K562 (cell line): ENCODE data around the gene HSPA5. TPM values are rescaled to one million over a fixed set of nuclear protein-coding genes. Genes with fewer than 3 reads are reported as not detected.

Experiments
- BCOR ChIP-seq: fragments of 450-650 bp; IDR thresholded peaks from 2 replicates; pipeline ENCODE4 v1.6.1; 2016
- CC2D1A ChIP-seq: fragments of 450-650 bp; IDR thresholded peaks from 2 replicates; pipeline ENCODE4 v1.6.1; 2017; ENCODE audit warnings: mild to moderate bottlenecking
- CCNT2 ChIP-seq: IDR thresholded peaks from 2 replicates; pipeline ENCODE4 v1.6.1; 2011; ENCODE audit warnings: borderline replicate concordance, low read depth, mild to moderate bottlenecking, moderate library complexity, mixed read lengths, low read length; ENCODE audit not compliant: insufficient read length; ENCODE audit errors: extremely low read depth
- EP400 ChIP-seq: fragments of 450-650 bp; IDR thresholded peaks from 2 replicates; pipeline ENCODE4 v1.6.1; 2017; ENCODE audit warnings: antibody characterized with exemption, mild to moderate bottlenecking, moderate library complexity
- ERF ChIP-seq: fragments of 450-650 bp; formaldehyde crosslinking; IDR thresholded peaks from 2 replicates; pipeline ENCODE4 v1.4.0; 2020; ENCODE audit warnings: mild to moderate bottlenecking, mixed read lengths
- MYBL2 ChIP-seq, 2 experiments: fragments of 450-650 bp in 1 of 2; sonication (generic) in 1 of 2; formaldehyde crosslinking in 1 of 2; IDR thresholded peaks; 2 replicates each; pipeline versions ENCODE4 v1.6.1 to v1.8.1; 2017 to 2022; ENCODE audit warnings: borderline replicate concordance in 1 of 2, inconsistent platforms in 1 of 2, low read depth in 1 of 2, mild to moderate bottlenecking in 1 of 2, missing genetic modification reagents in 1 of 2, moderate library complexity in 1 of 2
- NR2C1 ChIP-seq, 2 experiments: fragments of 450-650 bp; IDR thresholded peaks; 2 replicates each; pipeline ENCODE4 v1.6.1; 2017; ENCODE audit warnings: mild to moderate bottlenecking in 2 of 2, antibody characterized with exemption in 1 of 2, inconsistent platforms in 1 of 2, missing compliant biosample characterization in 1 of 2, missing genetic modification characterization in 1 of 2
- PCBP1 ChIP-seq: fragments of 200-400 bp; formaldehyde crosslinking; IDR thresholded peaks from 2 replicates; pipeline ENCODE4 v1.6.1; 2018; ENCODE audit warnings: mild to moderate bottlenecking, low read depth, low read length; ENCODE audit not compliant: poor library complexity, severe bottlenecking
- PHF8 ChIP-seq: fragments of 200-600 bp; sonication (generic); IDR thresholded peaks from 2 replicates; pipeline ENCODE4 v1.6.1; 2012; ENCODE audit warnings: mixed run types, mild to moderate bottlenecking, inconsistent platforms, low read length, moderate library complexity, borderline replicate concordance
- POLR2A ChIP-seq: fragments of 450-650 bp; conservative IDR thresholded peaks from 2 replicates; pipeline ENCODE4 v1.6.1; 2016
- POLR2B ChIP-seq: fragments of 450-650 bp; IDR thresholded peaks from 2 replicates; pipeline ENCODE4 v1.6.1; 2018; ENCODE audit warnings: low read depth; ENCODE audit not compliant: partially characterized antibody
- SRF ChIP-seq, 2 experiments: fragments of 250-450, 450-650 bp in 1 of 2; sonication (Bioruptor Pico) in 1 of 2; sonication (generic) in 1 of 2; formaldehyde crosslinking; IDR thresholded peaks; 2 replicates each; pipeline versions ENCODE4 v1.5.0 to v1.5.1; 2020 to 2022; ENCODE audit warnings: mild to moderate bottlenecking in 1 of 2, missing genetic modification reagents in 1 of 2
- TCF3 ChIP-seq: sonication (generic); formaldehyde crosslinking; IDR thresholded peaks from 2 replicates; pipeline ENCODE4 v1.4.0; 2020; ENCODE audit warnings: mild to moderate bottlenecking, missing genetic modification reagents
- ZNF41 ChIP-seq: fragments of 250-450 bp; sonication (Bioruptor Pico); conservative IDR thresholded peaks from 2 replicates; pipeline ENCODE4 v1.4.0; 2020; ENCODE audit warnings: mild to moderate bottlenecking
- polyA plus RNA-seq, 8 experiments: library from polyadenylated mRNA; depleted of rRNA in 4 of 8; stranded (reverse) in 5 of 8; unstranded in 3 of 8; fragments of >200 nt; fragmentation: Nextera tagmentation in 2 of 8; fragmentation: Illumina TruSeq in 1 of 8; extraction: Ambion mirVana in 2 of 8; extraction: Trizol in 1 of 8; gene quantifications; 2 replicates each; pipeline versions ENCODE4 v1.2.1 to v1.2.3, GENCODE V29; 2011 to 2014; ENCODE audit warnings: inconsistent platforms in 1 of 8, missing spikeins in 1 of 8
- total RNA-seq, 7 experiments: library from RNA; depleted of rRNA in 6 of 7; stranded (reverse); fragments of >200 nt in 6 of 7; fragmentation: Illumina TruSeq in 2 of 7; extraction: Trizol in 2 of 7; gene quantifications; 2 replicates each; pipeline versions ENCODE4 v1.2.1 to v1.2.3, GENCODE V29; 2011 to 2021; ENCODE audit warnings: low replicate concordance in 1 of 7
- TF ChIP-seq, protein P1 (sequence below): fragments of 450-650 bp; IDR thresholded peaks from 2 replicates; pipeline ENCODE4 v1.6.1; 2016; ENCODE audit warnings: mild to moderate bottlenecking
- TF ChIP-seq, protein P2 (sequence below): fragments of 200-800 bp; sonication (Bioruptor generic); IDR thresholded peaks from 2 replicates; pipeline ENCODE4 v1.6.1; 2017; ENCODE audit warnings: missing genetic modification characterization, missing compliant biosample characterization
- TF ChIP-seq, protein P3 (sequence below), 2 experiments: IDR thresholded peaks in 1 of 2; conservative IDR thresholded peaks in 1 of 2; 2 replicates each; pipeline ENCODE4 v1.6.1; 2016; ENCODE audit warnings: low read depth in 2 of 2, mild to moderate bottlenecking in 1 of 2, missing compliant biosample characterization in 1 of 2, missing genetic modification characterization in 1 of 2, moderate library complexity in 1 of 2

The HSPA5 gene
- total and polyA plus RNA-seq, 9 of the 15 experiments (the other 6 are each of a cell fraction or from before 2014, with no cell fraction given) = 48.0 to 265 (median 113) TPM

DNA sequence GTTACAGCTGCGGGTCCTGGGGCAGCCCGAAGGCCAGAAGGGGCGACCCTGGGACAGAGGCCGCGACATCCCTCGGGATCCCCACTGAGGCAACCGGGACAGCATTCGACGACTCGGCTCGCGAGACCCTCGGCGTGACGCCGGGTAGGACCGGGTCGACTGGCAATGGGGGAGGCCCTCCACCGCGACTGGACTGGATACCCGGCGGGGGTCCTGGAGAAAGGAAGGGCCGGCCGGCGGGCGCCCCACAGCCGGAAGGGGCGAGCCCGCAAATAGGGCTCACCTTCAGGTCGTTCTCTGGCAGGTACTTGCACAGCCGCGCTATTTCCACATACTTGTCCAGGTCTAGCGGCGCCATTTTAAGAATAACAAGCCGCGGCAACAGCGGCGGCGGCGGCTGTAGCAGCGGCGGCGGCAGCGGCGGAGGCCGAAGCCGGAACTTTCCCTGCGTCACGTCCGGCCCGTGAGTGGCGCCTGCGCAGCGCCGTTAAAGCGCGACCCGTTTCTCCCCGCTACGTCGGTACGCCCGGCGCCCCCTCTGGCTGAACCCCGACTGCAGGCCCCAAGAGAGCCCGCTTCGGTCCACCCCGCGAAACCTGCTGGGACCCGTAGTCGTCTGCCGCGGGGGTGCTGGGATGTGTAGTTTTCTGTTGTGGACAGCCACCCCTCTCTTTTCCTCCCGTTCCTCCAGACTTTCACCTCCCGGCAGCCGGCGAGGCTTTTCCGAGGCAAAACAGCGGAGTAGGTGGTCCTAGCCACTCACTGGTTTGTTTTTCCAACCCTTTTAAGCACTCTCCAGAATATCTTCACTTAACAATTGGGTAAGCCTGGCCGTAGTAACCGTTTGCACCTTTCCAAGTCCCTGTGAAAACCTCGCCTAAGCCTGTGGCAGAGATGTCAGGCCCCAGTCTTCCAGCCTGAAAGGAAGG, 51.5 kb downstream of the HSPA5 start, which contains the start of gene PPP6C (continued):
- TF ChIP-seq, protein P1, sequence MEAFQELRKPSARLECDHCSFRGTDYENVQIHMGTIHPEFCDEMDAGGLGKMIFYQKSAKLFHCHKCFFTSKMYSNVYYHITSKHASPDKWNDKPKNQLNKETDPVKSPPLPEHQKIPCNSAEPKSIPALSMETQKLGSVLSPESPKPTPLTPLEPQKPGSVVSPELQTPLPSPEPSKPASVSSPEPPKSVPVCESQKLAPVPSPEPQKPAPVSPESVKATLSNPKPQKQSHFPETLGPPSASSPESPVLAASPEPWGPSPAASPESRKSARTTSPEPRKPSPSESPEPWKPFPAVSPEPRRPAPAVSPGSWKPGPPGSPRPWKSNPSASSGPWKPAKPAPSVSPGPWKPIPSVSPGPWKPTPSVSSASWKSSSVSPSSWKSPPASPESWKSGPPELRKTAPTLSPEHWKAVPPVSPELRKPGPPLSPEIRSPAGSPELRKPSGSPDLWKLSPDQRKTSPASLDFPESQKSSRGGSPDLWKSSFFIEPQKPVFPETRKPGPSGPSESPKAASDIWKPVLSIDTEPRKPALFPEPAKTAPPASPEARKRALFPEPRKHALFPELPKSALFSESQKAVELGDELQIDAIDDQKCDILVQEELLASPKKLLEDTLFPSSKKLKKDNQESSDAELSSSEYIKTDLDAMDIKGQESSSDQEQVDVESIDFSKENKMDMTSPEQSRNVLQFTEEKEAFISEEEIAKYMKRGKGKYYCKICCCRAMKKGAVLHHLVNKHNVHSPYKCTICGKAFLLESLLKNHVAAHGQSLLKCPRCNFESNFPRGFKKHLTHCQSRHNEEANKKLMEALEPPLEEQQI = 0 out of 2 replicates have a peak, but pooled peaks have one; percentile 19
- peak; percentile 72 for TF ChIP-seq POLR2B
- peak; percentile 79 for TF ChIP-seq CCNT2
- no peak for TF ChIP-seq ZNF41 (CRISPR knock-in tag)
- TF ChIP-seq, protein P2, sequence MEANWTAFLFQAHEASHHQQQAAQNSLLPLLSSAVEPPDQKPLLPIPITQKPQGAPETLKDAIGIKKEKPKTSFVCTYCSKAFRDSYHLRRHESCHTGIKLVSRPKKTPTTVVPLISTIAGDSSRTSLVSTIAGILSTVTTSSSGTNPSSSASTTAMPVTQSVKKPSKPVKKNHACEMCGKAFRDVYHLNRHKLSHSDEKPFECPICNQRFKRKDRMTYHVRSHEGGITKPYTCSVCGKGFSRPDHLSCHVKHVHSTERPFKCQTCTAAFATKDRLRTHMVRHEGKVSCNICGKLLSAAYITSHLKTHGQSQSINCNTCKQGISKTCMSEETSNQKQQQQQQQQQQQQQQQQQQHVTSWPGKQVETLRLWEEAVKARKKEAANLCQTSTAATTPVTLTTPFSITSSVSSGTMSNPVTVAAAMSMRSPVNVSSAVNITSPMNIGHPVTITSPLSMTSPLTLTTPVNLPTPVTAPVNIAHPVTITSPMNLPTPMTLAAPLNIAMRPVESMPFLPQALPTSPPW (CRISPR knock-in tag) = peak; percentile 85
- 0 out of 2 replicates have a peak, but pooled peaks have one; percentile 31 for TF ChIP-seq CC2D1A
- no peak for TF ChIP-seq ERF (CRISPR knock-in tag)
- TF ChIP-seq, protein P3, sequence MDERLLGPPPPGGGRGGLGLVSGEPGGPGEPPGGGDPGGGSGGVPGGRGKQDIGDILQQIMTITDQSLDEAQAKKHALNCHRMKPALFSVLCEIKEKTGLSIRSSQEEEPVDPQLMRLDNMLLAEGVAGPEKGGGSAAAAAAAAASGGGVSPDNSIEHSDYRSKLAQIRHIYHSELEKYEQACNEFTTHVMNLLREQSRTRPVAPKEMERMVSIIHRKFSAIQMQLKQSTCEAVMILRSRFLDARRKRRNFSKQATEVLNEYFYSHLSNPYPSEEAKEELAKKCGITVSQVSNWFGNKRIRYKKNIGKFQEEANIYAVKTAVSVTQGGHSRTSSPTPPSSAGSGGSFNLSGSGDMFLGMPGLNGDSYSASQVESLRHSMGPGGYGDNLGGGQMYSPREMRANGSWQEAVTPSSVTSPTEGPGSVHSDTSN (CRISPR knock-in tag; IDR thresholded peaks at IDR 0.05; ENCODE audit: low read depth) = 0 out of 2 replicates have a peak, but pooled peaks have one; percentile 1
- TF ChIP-seq, protein P3 (tag; conservative IDR thresholded peaks at IDR 0.05; ENCODE audit: low read depth) = no peak
- peak; percentile 79 for TF ChIP-seq EP400
- TF ChIP-seq NR2C1 (IDR thresholded peaks at IDR 0.05) = peak; percentile 77
- TF ChIP-seq NR2C1 (tag; IDR thresholded peaks at IDR 0.05) = peak; percentile 83
- TF ChIP-seq PHF8 = peak; percentile 90
- peak; percentile 84 for TF ChIP-seq POLR2A
- peak in 1 of 2 experiments; percentile 61; a peak in 1 of 4 replicates for TF ChIP-seq SRF (CRISPR knock-in tag; IDR thresholded peaks at IDR 0.05)
- TF ChIP-seq MYBL2 (IDR thresholded peaks at IDR 0.05; ENCODE audit: low read depth) = no peak
- TF ChIP-seq MYBL2 (CRISPR knock-in tag; IDR thresholded peaks at IDR 0.05; ENCODE audit: borderline replicate concordance) = no peak
- peak; percentile 95 for TF ChIP-seq PCBP1
- TF ChIP-seq TCF3 (CRISPR knock-in tag) = peak; percentile 37; the same call in 1 of the 2 replicates
- TF ChIP-seq BCOR = 0 out of 2 replicates have a peak, but pooled peaks have one; percentile 34
